ENCODE results near the gene FANCB.

- TF ChIP-seq CTCF (CRISPR knock-in tag; IDR thresholded peaks at IDR 0.05) (no peak), SMARCC2 (IDR thresholded peaks at IDR 0.05) (no peak), ZFP41 (CRISPR knock-in tag; IDR thresholded peaks at IDR 0.05; ENCODE audit: borderline replicate concordance) (no peak), ESRRA (CRISPR knock-in tag; IDR thresholded peaks at IDR 0.05; ENCODE audit: low read depth) (no peak), POLR2A (IDR thresholded peaks at IDR 0.05; ENCODE audit: insufficient read depth in 1 of 2, low read depth in 2 of 2, low read length in 2 of 2) (no peak), ZUFSP (CRISPR knock-in tag; IDR thresholded peaks at IDR 0.05; ENCODE audit: borderline replicate concordance) (no peak), CEBPZ (IDR thresholded peaks at IDR 0.05; ENCODE audit: low read length) (no peak), TCF12 (IDR thresholded peaks at IDR 0.05) (no peak), TCF12 (CRISPR knock-in tag; IDR thresholded peaks at IDR 0.05) (no peak), PBX3 (CRISPR knock-in tag; IDR thresholded peaks at IDR 0.05; ENCODE audit: borderline replicate concordance) (no peak), MNT (IDR thresholded peaks at IDR 0.05) (no peak)
Measured at GRCh38 chrX:14829643-14830042, 43.2 kb downstream of the FANCB start.
